LNCaP clone FGC (cell line): ENCODE measurements around the gene NEK7.

Source experiments
- DNase-seq: peaks from one replicate; pipeline ENCODE4 v3.0.0-alpha.2; 2011; ENCODE audit warnings: low read depth
- H3K4me3 ChIP-seq: 2 replicates; pipeline ENCODE4 v1.5.1; 2011; ENCODE audit warnings: mild to moderate bottlenecking, low read depth, low read length, control low read depth
- TF ChIP-seq, protein P1 (sequence below): IDR thresholded peaks from 2 replicates; pipeline ENCODE4 v1.5.1; 2012; ENCODE audit warnings: mild to moderate bottlenecking; ENCODE audit not compliant: control insufficient read depth, insufficient read depth; ENCODE audit errors: extremely low read depth

Gene NEK7

GRCh38 chr1:198363625-198364151 lies 206.9 kb downstream of the NEK7 start:
- TF ChIP-seq, protein P1, sequence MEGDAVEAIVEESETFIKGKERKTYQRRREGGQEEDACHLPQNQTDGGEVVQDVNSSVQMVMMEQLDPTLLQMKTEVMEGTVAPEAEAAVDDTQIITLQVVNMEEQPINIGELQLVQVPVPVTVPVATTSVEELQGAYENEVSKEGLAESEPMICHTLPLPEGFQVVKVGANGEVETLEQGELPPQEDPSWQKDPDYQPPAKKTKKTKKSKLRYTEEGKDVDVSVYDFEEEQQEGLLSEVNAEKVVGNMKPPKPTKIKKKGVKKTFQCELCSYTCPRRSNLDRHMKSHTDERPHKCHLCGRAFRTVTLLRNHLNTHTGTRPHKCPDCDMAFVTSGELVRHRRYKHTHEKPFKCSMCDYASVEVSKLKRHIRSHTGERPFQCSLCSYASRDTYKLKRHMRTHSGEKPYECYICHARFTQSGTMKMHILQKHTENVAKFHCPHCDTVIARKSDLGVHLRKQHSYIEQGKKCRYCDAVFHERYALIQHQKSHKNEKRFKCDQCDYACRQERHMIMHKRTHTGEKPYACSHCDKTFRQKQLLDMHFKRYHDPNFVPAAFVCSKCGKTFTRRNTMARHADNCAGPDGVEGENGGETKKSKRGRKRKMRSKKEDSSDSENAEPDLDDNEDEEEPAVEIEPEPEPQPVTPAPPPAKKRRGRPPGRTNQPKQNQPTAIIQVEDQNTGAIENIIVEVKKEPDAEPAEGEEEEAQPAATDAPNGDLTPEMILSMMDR, result no peak

DNA sequence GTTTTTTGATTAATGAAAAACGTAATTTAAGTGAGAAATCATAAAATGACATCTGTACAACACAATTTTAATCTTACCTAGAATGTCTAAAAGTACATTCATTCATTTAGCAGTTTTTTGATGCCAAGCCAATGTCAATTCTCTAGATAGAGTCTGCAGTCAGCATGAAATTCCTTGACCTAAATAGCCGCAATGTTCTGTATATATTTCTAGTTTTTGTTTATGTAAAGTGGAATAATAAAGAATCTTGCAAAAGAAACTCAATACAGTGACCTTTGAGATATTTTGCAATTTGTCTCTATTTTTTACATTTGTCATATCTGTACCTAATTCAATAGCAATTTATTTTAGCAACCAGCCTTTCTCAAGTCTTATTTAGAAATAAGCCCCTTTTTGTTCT lies 207.7 kb downstream of the NEK7 start:
- no peak overlapping the region for H3K4me3 ChIP-seq
- TF ChIP-seq, protein P1, result no peak
- no peak for DNase-seq

More at GRCh38 chr1:198363625-198364151, 206.9 kb downstream of the NEK7 start:
- no peak for DNase-seq
- H3K4me3 ChIP-seq, result no peak overlapping the region

DNA sequence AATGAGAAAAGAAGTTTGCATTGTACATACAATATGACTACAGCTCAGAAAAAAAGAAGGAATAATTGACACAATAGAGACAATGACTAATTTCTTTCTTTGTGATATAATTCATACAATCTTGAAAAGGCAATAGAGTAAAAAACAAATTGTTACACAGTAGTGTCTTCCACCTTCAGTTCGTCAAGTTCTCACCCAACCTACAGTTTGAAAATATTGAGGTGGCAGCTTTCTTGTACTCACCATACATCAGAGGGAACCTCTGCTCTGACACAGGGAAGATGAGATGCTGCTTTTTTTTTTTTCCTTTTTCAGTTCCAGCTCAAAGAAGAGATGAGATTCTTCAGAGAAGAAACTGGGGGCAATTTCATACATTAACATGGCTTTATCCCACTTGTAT lies 210.5 kb downstream of the NEK7 start:
- H3K4me3 ChIP-seq, result no peak overlapping the region
- no peak for DNase-seq
- TF ChIP-seq, protein P1, result no peak

GRCh38 chr1:198370996-198371395 lies 214.2 kb downstream of the NEK7 start:
- DNase-seq, result no peak
- TF ChIP-seq, protein P1, result no peak
- H3K4me3 ChIP-seq, result no peak overlapping the region
